ENCODE data around the gene USP25. TPM values are rescaled to one million over a fixed set of nuclear protein-coding genes. Genes with fewer than 3 reads are reported as not detected.

USP25 gene
- total RNA-seq, 1 experiment from 2014 or later = 26.0 TPM

DNA sequence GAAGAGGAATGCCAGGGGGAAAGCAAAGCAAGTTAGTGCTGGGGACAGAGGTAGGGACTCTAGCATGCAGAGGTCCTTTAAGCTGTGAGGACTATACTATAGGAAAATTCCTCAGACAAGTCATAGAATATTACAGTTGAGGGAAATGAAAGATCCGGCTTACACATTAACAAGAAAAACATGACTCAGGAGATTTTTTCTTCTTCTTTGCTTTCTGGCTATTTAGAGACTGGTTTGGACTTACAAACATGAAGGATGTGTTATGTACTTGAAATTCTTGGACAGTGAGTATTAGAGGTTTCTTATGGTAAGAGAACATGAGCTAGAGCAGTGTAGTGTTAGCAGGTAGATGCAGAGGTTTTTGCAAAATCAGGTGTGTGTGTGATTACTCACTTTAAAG is 24.9 kb downstream of the USP25 start:
- Histone ChIP-seq H3K9me2 (ENCODE audit: insufficient read depth) (no peaks in the 10 kb centered on the region), H3K27me3 (ENCODE audit: insufficient read depth, low read depth) (no peaks in the 10 kb centered on the region), H3K4me1 (replicated peaks; ENCODE audit: insufficient read depth) (no peaks in the 10 kb centered on the region), H3K4me3 (no peak overlapping the region), H3F3A (ENCODE audit: insufficient read depth, low read depth) (no peaks in the 10 kb centered on the region), H3K79me2 (ENCODE audit: low read depth) (peaks cover 98% of the 10 kb centered on the region), H3K27ac (no peak overlapping the region), H3K9me3 (ENCODE audit: insufficient read depth, low read depth) (peaks cover 5% of the 10 kb centered on the region; the same call in 1 of the 2 replicates), H2AFZ (no peak overlapping the region), H4K20me1 (ENCODE audit: insufficient read depth) (peaks cover 4% of the 10 kb centered on the region; the same call in 1 of the 2 replicates), H3K4me2 (no peak overlapping the region), H3K36me3 (ENCODE audit: low read depth) (no peaks in the 10 kb centered on the region)
- ChIA-PET POLR2A (ENCODE audit: unreplicated experiment) (no interaction called here), CTCF (no interaction called here)
- no peak for DNase-seq
- intact Hi-C loops (cut with micrococcal nuclease; ENCODE audit: unreplicated experiment) = no loop called here
- no peak for TF ChIP-seq EZH2 (IDR thresholded peaks at IDR 0.05; ENCODE audit: low read depth)
- no peak for TF ChIP-seq CTCF (conservative IDR thresholded peaks at IDR 0.05)
- no TSS peak for BruUV-seq (replicated peaks)

- no peaks in the 10 kb centered on the region for H3K27me3 ChIP-seq (ENCODE audit: insufficient read depth, low read depth)
- no TSS peak for BruUV-seq (replicated peaks)
These were observed 25.3 kb downstream of the USP25 start for GRCh38 chr21:15755125-15755524.

GRCh38 chr21:15759469-15759868 is 29.7 kb downstream of the USP25 start:
- Histone ChIP-seq H3F3A (ENCODE audit: insufficient read depth, low read depth) (no peaks in the 10 kb centered on the region), H3K27ac (no peak overlapping the region), H3K36me3 (ENCODE audit: low read depth) (no peaks in the 10 kb centered on the region; the same call in 1 of the 2 replicates), H3K4me3 (no peak overlapping the region), H3K9me3 (ENCODE audit: insufficient read depth, low read depth) (peaks cover 5% of the 10 kb centered on the region; the same call in 1 of the 2 replicates), H3K79me2 (ENCODE audit: low read depth) (peaks cover 74% of the 10 kb centered on the region), H3K4me2 (no peak overlapping the region), H4K20me1 (ENCODE audit: insufficient read depth) (peaks cover 11% of the 10 kb centered on the region), H3K4me1 (replicated peaks; ENCODE audit: insufficient read depth) (no peaks in the 10 kb centered on the region), H2AFZ (no peak overlapping the region), H3K9me2 (ENCODE audit: insufficient read depth) (no peaks in the 10 kb centered on the region; the same call in 1 of the 2 replicates), H3K27me3 (ENCODE audit: insufficient read depth, low read depth) (no peaks in the 10 kb centered on the region)
- TF ChIP-seq CTCF (conservative IDR thresholded peaks at IDR 0.05) (no peak), EZH2 (IDR thresholded peaks at IDR 0.05; ENCODE audit: low read depth) (no peak)
- DNase-seq = no peak
- ChIA-PET POLR2A (ENCODE audit: unreplicated experiment) (no interaction called here), CTCF (no interaction called here)
- no TSS peak for BruUV-seq (replicated peaks)
- intact Hi-C loops (cut with micrococcal nuclease; ENCODE audit: unreplicated experiment) = no loop called here

More at GRCh38 chr21:15755125-15755524, 25.3 kb downstream of the USP25 start:
- Histone ChIP-seq H3K4me2 (no peak overlapping the region), H3K9me2 (ENCODE audit: insufficient read depth) (no peaks in the 10 kb centered on the region), H3K9me3 (ENCODE audit: insufficient read depth, low read depth) (peaks cover 5% of the 10 kb centered on the region; the same call in 1 of the 2 replicates), H3K79me2 (ENCODE audit: low read depth) (peaks cover 99% of the 10 kb centered on the region), H3K27ac (no peak overlapping the region), H3F3A (ENCODE audit: insufficient read depth, low read depth) (no peaks in the 10 kb centered on the region), H3K4me1 (replicated peaks; ENCODE audit: insufficient read depth) (no peaks in the 10 kb centered on the region), H4K20me1 (ENCODE audit: insufficient read depth) (peaks cover 4% of the 10 kb centered on the region; the same call in 1 of the 2 replicates), H3K36me3 (ENCODE audit: low read depth) (no peaks in the 10 kb centered on the region), H3K4me3 (no peak overlapping the region), H2AFZ (no peak overlapping the region)
- intact Hi-C loops (cut with micrococcal nuclease; ENCODE audit: unreplicated experiment) = no loop called here
- no peak for DNase-seq
- TF ChIP-seq CTCF (conservative IDR thresholded peaks at IDR 0.05) (no peak), EZH2 (IDR thresholded peaks at IDR 0.05; ENCODE audit: low read depth) (no peak)
- POLR2A ChIA-PET (ENCODE audit: unreplicated experiment) = no interaction called here
- CTCF ChIA-PET = no interaction called here

All from PC-9 (cell line).